Left lobe of liver (tissue), 2 donors: ENCODE data around the gene C6orf62. TPM values are rescaled to one million over a fixed set of nuclear protein-coding genes. Genes with fewer than 3 reads are reported as not detected.
"Not testable (repeated sequence)": the region's sequence is repeated elsewhere in the genome, so short reads cannot be mapped to it uniquely, and the experiment has no call there.

ENCODE experiments used
- ATAC-seq: fragments of 200-7000 bp; cut with Tn5 transposase; one replicate; pipeline ENCODE4 v1.9.1; 2020; ENCODE audit warnings: mild to moderate bottlenecking, moderate library complexity
- DNase-seq: peaks from one replicate; pipeline ENCODE4 v3.0.0-alpha.2; 2020; ENCODE audit warnings: low spot score
- total RNA-seq: library from RNA; stranded (reverse); gene quantifications from one replicate; pipeline ENCODE4 v1.2.1, GENCODE V29; 2021
- donor health status: DM: no; HTN: no; CAD: no; lungs with moderate emphysema.
- donor health status: DM: no; HTN: yes; CAD: no.

The C6orf62 gene
- total RNA-seq, 1 donor from 2014 or later, result 44.8 TPM

DNA sequence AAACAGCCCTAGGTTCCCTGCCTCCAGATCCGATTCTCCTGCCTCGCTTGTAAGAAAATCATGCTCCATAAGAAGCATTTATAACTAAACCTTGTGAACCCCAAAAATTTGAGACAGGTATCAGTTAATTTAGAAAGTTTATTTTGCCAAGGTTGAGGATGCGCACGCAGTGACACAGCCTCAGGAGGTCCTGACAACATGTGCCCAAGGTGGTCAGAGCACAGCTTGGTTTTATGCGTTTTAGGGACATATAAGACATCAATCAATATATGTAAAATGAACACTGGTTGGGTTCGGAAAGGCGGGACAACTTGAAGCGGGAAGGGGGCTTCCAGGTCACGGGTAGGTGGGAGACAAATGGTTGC lies 50.0 kb downstream of the C6orf62 start:
- ATAC-seq (no peak), DNase-seq (no peak)

- peak; percentile 82 for DNase-seq
- peak; percentile 71 for ATAC-seq
These were observed 50.6 kb downstream of the C6orf62 start for GRCh38 chr6:24668066-24668996.

DNA sequence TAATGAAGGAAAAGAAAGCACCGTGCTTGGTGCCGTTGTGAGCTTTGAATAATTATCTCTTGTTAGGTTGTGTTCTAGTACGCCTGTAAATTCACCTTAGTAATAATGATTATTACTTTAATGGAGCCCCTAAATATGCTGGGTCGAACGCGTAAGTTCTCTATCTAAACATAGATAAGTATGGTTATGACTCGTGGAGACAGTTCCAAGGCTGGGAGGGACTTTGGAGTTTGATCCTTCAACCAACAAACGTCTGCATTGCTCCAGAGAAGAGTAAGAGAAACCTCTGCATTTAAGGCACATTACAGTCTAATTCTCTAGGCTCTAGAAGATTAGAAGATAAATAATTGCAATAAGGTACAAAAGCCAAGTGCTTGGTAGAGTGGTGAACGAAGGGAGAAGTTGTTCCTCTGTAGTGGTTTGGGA lies 51.6 kb downstream of the C6orf62 start:
- DNase-seq (peak; percentile 63), ATAC-seq (peak; percentile 42)

GRCh38 chr6:24666641-24667377 lies 52.1 kb downstream of the C6orf62 start, which contains the start of the genes ACOT13 and TDP2:
ACOT13 (plus strand) TSS chr6:24667077; CDS start chr6:24667264, 187 bp downstream.
TDP2 (minus strand) TSS chr6:24666899; CDS start chr6:24666862, 37 bp downstream.
- peak; percentile 98 for DNase-seq
- ATAC-seq, result peak; percentile 82

DNA sequence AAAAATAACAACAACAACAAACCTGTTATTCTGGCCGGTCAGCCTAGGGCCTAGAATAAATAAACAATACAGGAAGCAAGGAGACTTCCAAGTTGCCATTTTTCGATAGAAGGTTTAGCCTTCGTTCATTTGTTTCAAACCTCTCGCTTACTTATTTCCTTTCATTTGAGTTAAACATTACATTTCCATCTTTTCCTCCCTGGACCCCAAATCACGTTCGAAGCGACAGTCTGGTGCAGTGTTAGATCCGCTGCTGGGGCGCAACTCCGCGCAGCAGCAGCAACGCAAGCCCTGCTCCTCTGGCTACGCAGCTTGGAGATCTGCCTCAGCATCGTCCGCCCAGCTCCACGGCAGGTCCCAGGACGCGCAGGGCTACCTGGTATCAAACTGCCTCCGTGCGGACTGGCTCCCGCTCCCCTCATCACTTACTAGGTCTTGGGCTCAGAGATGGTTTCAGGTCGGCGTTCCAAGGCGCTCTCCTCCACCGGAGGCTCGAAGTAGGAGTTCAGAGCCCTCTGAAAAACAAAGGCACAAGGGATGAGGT lies 52.8 kb downstream of the C6orf62 start:
- ATAC-seq, result peak; percentile 45
- DNase-seq, result peak; percentile 62

DNA sequence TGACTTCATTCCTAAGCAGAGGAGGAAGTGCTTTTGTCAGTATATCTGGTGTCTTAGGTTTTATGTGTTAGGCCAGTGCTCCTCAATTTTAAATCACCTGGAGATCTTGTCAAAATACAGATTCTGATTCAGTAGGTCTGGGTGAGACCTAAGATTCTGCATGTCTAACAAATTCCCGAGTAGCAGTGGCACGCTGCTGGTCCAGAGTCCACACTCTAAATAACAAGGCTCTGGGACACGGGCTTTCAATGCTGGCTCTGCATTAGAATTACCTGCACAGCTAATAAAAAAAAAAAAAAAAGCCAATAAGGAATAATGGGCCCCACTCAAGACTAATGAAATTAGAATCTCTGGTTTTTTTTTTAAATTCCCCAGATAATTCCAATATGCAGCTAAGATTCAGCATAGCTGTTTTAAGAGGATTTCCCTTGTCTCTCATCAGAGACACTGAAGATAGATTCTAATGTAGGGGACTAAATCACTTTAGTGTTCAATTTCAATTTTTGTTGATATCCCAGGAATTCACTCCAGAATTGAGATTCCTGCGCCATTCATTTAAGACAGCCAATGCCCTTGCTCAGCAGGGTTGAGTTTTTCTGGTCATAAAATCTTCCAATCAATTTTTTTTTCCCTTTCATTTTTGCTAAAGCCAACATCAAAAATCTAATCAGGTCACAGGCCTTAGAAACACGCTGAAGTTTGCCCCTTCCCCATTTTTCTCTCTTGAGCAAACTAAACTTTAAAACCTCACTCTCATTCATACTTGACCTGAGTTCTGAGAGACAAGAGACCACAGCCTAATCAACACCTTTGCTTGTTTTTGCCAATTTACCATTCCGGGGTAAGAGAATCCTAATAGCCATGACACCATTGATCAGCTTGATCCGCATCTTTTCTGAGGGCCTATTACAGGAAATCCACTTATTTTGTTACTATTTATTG lies 54.6 kb downstream of the C6orf62 start:
- ATAC-seq (no peak), DNase-seq (no peak)

GRCh38 chr6:24663189-24663588 lies 55.8 kb downstream of the C6orf62 start:
- DNase-seq (no peak), ATAC-seq (no peak)

- ATAC-seq (no peak), DNase-seq (no peak)
These were observed 56.7 kb downstream of the C6orf62 start for GRCh38 chr6:24662236-24662635.

DNA sequence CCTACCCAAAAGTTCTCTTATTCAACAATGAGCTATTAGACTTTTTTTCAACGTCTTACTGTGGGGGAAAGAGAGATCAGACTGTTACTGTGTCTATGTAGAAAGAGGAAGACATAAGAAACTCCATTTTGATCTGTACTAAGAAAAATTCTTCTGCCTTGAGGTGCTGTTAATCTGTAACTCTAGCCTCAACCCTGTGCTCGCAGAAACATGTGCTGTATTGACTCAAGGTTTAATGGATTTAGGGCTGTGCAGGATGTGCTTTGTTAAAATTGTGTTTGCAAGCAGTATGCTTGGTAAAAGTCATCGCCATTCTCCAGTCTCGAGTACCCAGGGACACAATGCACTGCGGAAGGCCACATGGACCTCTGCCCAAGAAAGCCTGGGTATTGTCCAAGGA lies 57.2 kb downstream of the C6orf62 start:
- ATAC-seq, DNase-seq: not testable (repeated sequence)

DNA sequence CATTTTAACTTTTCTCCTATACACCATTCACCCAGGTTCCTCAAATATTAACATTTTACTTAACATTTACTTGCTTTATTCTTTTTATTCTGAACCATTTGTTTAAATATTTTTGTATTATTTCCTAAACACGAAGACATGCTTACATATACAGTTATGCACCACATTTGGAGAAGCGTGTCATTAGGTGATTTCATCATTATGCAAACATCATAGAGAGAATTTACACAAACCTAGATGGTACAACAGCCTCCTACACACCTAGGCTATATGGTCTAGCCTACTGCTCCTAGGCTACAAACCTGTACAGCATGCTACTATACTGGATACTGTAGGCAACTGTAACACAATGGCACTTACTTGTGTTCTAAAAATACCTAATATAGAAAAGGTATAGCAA lies 58.8 kb downstream of the C6orf62 start:
- no peak for DNase-seq
- no peak for ATAC-seq

DNA sequence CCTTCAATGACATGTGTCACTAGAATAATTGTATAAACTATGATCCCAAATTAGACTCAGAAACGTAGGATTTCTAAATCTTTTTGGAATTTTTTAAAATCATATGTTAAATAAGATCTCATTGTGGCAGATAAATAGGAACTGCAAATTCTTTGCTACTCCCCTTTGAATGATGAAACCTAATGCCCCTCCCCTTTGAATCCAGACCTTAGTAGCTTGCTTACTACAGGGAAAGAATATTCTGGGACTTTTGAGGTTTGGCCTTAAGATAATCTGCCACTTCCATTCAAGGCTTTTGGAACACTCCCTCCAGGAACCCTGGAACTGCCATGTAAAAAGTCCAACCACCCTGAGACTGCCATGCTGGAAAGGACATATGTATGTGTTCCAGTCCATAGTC lies 59.4 kb downstream of the C6orf62 start:
- DNase-seq, result no peak

DNA sequence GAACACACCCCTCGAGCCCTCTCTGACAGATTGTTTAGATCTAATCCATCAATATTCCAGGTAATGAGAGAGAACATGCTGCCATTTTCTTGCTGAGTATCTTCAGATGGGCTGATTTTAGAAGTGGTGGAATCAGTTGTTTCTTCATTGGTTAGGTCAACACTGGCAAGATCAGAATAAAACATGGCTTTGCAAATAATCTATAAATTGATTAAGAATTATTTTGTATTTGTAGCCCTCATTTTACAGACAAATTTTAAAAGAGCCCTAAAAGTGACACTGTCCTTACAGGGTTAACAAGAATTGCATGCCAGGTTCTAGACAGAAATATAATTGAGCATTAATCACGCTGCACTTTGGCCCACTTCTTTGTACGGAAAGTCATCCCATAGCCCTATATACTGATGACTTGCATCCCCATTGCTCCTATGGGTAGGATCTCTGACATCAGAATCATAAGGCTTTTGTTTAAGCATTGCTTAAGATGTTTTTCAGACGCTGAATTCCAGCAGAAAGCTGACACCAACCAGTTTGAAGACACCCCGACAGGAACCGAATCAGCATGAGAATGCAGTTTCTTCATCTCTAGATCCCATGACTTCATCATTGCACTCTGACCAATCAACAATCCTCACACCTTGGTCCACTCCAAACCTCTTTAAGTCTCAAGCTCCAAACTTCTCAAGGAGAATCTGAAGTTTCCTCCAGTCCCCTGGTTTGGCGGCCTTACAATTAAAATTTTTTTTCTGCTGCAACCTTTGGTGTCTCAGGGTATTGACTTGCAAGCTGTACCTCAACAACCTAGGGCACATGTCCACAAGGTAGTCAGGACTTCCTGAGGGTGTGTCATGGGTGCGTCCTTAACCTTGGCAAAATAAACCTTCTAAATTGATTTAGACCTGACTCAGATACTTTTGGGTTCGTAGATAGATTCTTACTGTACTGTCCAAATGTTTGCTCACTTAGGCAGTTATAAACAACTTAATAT lies 60.1 kb downstream of the C6orf62 start:
- DNase-seq, result no peak
- peak; percentile 26 for ATAC-seq

More for the DNA sequence above, 59.4 kb downstream of the C6orf62 start:
- ATAC-seq, result no peak

DNA sequence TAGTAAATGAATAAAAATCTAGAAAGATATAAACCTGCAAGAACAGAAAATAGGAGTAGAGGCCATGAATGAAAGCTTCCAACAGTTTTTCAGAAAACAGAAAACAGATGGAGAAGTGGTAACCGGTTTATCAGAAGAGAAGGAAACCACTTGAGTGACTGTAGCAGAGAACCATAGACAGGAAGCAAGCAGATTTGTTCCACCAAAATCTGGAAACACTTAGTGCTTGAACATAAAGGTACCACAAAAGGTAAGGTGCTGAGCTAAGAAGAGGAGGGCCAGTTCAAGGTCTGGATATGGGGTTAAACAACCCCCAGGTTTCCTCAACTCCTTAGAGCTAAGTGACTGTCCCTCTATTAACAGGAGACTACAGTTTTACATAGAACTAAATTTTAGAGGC lies 63.7 kb downstream of the C6orf62 start:
- ATAC-seq, result no peak

More for the DNA sequence above, 63.7 kb downstream of the C6orf62 start:
- DNase-seq, result no peak

Other genes with a start within 250 kb of the C6orf62 start
- gene GPLD1, start 229.6 kb downstream of the C6orf62 start, total RNA-seq, result 53.1 TPM
- gene ALDH5A1, start 224.2 kb downstream of the C6orf62 start, total RNA-seq, result 62.2 TPM
- not detected for gene KIAA0319, start 73.0 kb downstream of the C6orf62 start, total RNA-seq
- 21.8 TPM for gene TDP2, start 52.3 kb downstream of the C6orf62 start, total RNA-seq
- gene ACOT13, start 52.1 kb downstream of the C6orf62 start, total RNA-seq, result 43.4 TPM
- gene GMNN, start 55.8 kb upstream of the C6orf62 start, total RNA-seq, result 8.4 TPM
- not detected for gene ARMH2, start 79.8 kb upstream of the C6orf62 start, total RNA-seq
- 3.0 TPM for gene RIPOR2, start 216.8 kb upstream of the C6orf62 start, total RNA-seq